Esophagus squamous epithelium (tissue), 5 donors: ENCODE results near the gene SPEG. TPM values are rescaled to one million over a fixed set of nuclear protein-coding genes. Genes with fewer than 3 reads are reported as not detected.

Experiments used
- DNase-seq: peaks from one replicate; lab custom pipeline; 2025; lab: John Stamatoyannopoulos, UW
- H3K27ac ChIP-seq, 4 donors: fragments of 200-600 bp; sonication (generic); one replicate each; pipeline ENCODE4 v1.5.1; 2016 to 2019; ENCODE audit warnings: mild to moderate bottlenecking in 1 of 4
- H3K27me3 ChIP-seq, 4 donors: fragments of 200-600 bp; sonication (generic); 1 replicate in 3 of 4; 2 replicates in 1 of 4; pipeline versions ENCODE4 v1.5.1 to v1.6.0; 2017 to 2021; ENCODE audit warnings: antibody characterized with exemption in 1 of 4
- H3K36me3 ChIP-seq, 3 donors: fragments of 200-600 bp; sonication (generic); one replicate each; pipeline ENCODE4 v1.5.1; 2016 to 2019
- H3K4me1 ChIP-seq, 3 donors: fragments of 200-600 bp; sonication (generic); one replicate each; pipeline ENCODE4 v1.5.1; 2017 to 2019
- H3K4me3 ChIP-seq, 4 donors: fragments of 200-600 bp; sonication (generic); 1 replicate in 3 of 4; 2 replicates in 1 of 4; pipeline ENCODE4 v1.5.1; 2016 to 2019; ENCODE audit warnings: mild to moderate bottlenecking in 2 of 4, moderate library complexity in 1 of 4
- H3K9me3 ChIP-seq, 3 donors: fragments of 200-600 bp; sonication (generic); one replicate each; pipeline ENCODE4 v1.5.1; 2016 to 2019
- CTCF ChIP-seq, 6 experiments: fragments of 450-650 bp in 4 of 6; fragments of 200-600 bp in 2 of 6; sonication (generic) in 2 of 6; IDR thresholded peaks; one replicate each; pipeline ENCODE4 v1.5.1; 2016 to 2019; ENCODE audit warnings: antibody characterized with exemption in 6 of 6, mild to moderate bottlenecking in 4 of 6, moderate library complexity in 4 of 6
- POLR2A ChIP-seq, 4 donors: fragments of 450-650 bp; IDR thresholded peaks; one replicate each; pipeline ENCODE4 v1.6.1; 2017; ENCODE audit warnings: antibody characterized with exemption in 4 of 4, mild to moderate bottlenecking in 4 of 4, moderate library complexity in 3 of 4
- WGBS, 2 donors: methylation state at CpG; one replicate each; pipeline ENCODE4 v1.1.5; 2018; 5-methylcytosine and 5-hydroxymethylcytosine counted together
- intact Hi-C: fragments of 100-400 bp; cut with DNase I; formaldehyde crosslinking; loops from one replicate; pipeline ENCODE4 v1.15.0; 2022
- total RNA-seq, 4 donors: library from RNA; depleted of rRNA; stranded (reverse); fragments of >200 nt; gene quantifications; one replicate each; pipeline ENCODE4 v1.1.0, GENCODE V29; 2016
- donor health status: DM: yes; HTN: yes; CAD: no.

Gene SPEG
- total RNA-seq, 4 donors from 2014 or later: 3.8 to 29.0 (median 5.0) TPM

GRCh38 chr2:219526320-219527075, 91.9 kb downstream of the SPEG start:
- Histone ChIP-seq H3K9me3 (no peaks in the 10 kb centered on the region), H3K27ac (no peak overlapping the region), H3K4me1 (peaks cover 11 to 28% (median 19%) of the 10 kb centered on the region in 3 donors), H3K27me3 (peaks cover 3 to 99% (median 9%) of the 10 kb centered on the region in 4 donors), H3K4me3 (no peak overlapping the region), H3K36me3 (no peaks in the 10 kb centered on the region)
- WGBS, 2 donors: 53 to 55% methylated on average over 7 to 10 of the region's 11 CpGs
- DNase-seq: no peak
- intact Hi-C loops: no loop called here
- TF ChIP-seq CTCF (IDR thresholded peaks at IDR 0.05) (no peak), POLR2A (IDR thresholded peaks at IDR 0.05) (no peak)

GRCh38 chr2:219527076-219527394, 92.4 kb downstream of the SPEG start:
- H3K9me3 ChIP-seq: no peaks in the 10 kb centered on the region
- no peaks in the 10 kb centered on the region for H3K36me3 ChIP-seq
- 47 to 61% methylated on average over 4 of the region's 6 CpGs for WGBS, 2 donors
- H3K4me1 ChIP-seq: peaks cover 9 to 23% (median 13%) of the 10 kb centered on the region in 3 donors
- H3K27ac ChIP-seq: no peak overlapping the region
- intact Hi-C loops: no loop called here
- no peak for DNase-seq
- no peak for TF ChIP-seq CTCF (IDR thresholded peaks at IDR 0.05)
- no peak for TF ChIP-seq POLR2A (IDR thresholded peaks at IDR 0.05)
- peaks cover 0 to 99% (median 9%) of the 10 kb centered on the region in 4 donors for H3K27me3 ChIP-seq
- no peak overlapping the region for H3K4me3 ChIP-seq

- WGBS, 2 donors: 44 to 52% methylated on average over 4 to 5 of the region's 5 CpGs
- no peak for DNase-seq
- no peaks in the 10 kb centered on the region for H3K9me3 ChIP-seq
- H3K4me3 ChIP-seq: no peak overlapping the region
- no peak overlapping the region for H3K27ac ChIP-seq
- H3K36me3 ChIP-seq: no peaks in the 10 kb centered on the region
- peaks cover 5 to 19% (median 9%) of the 10 kb centered on the region in 3 donors for H3K4me1 ChIP-seq
- TF ChIP-seq CTCF (IDR thresholded peaks at IDR 0.05) (no peak), POLR2A (IDR thresholded peaks at IDR 0.05) (no peak)
- intact Hi-C loops: no loop called here
- H3K27me3 ChIP-seq: peaks cover 0 to 99% (median 8%) of the 10 kb centered on the region in 4 donors
Observed at GRCh38 chr2:219527472-219527871, 92.8 kb downstream of the SPEG start.

- H3K36me3 ChIP-seq: no peaks in the 10 kb centered on the region
- intact Hi-C loops: loop anchor here (5.0 kb wide), 1 partner anchor 128 kb away; no protein-coding TSS in a partner anchor
- no peaks in the 10 kb centered on the region for H3K9me3 ChIP-seq
- peak; percentile 89 to 99 (median 97) for TF ChIP-seq CTCF (IDR thresholded peaks at IDR 0.05)
- no peak for TF ChIP-seq POLR2A (IDR thresholded peaks at IDR 0.05)
- peak; percentile 16 for DNase-seq
- H3K4me1 ChIP-seq: peaks cover 0 to 7% (median 0%) of the 10 kb centered on the region in 3 donors
- H3K27ac ChIP-seq: no peak overlapping the region
- 16 to 29% methylated on average over 8 to 10 of the region's 21 CpGs for WGBS, 2 donors
- peaks cover 0 to 88% (median 2%) of the 10 kb centered on the region in 4 donors for H3K27me3 ChIP-seq
- peak overlapping the region in 1 of 4 donors; percentile 3 for H3K4me3 ChIP-seq
Observed at GRCh38 chr2:219530048-219530963, 95.7 kb downstream of the SPEG start.
